ENCODE measurements around the gene GUF1.

Gene GUF1

GRCh38 chr4:44678094-44679041 lies at the start of gene GUF1:
Gene GUF1 (plus strand): TSS chr4:44678420. CDS start chr4:44678623, 203 bp downstream.
- DNase-seq, result peak; percentile 58 to 94 (median 80)

GRCh38 chr4:44629280-44629866 lies 48.8 kb upstream of the GUF1 start:
- DNase-seq, result peak in 10 of 56 donors; percentile 0 to 49 (median 6)

GRCh38 chr4:44632089-44632488 lies 46.1 kb upstream of the GUF1 start:
- no peak for DNase-seq

- no peak for DNase-seq
Observed at GRCh38 chr4:44632733-44633132, 45.5 kb upstream of the GUF1 start.

- DNase-seq, result no peak
Observed at GRCh38 chr4:44638091-44638490, 40.1 kb upstream of the GUF1 start.

- DNase-seq, result no peak
Observed at GRCh38 chr4:44646151-44646550, 32.1 kb upstream of the GUF1 start.

- DNase-seq, result no peak
Observed at GRCh38 chr4:44651425-44651824, 26.8 kb upstream of the GUF1 start, which contains the start of gene YIPF7. Gene YIPF7 (minus strand): TSS chr4:44651625. CDS start chr4:44650100, 1,525 bp downstream.

GRCh38 chr4:44652002-44652401 lies 26.2 kb upstream of the GUF1 start:
- DNase-seq, result no peak

GRCh38 chr4:44660396-44660795 lies 17.8 kb upstream of the GUF1 start:
- DNase-seq, result no peak

GRCh38 chr4:44661940-44662622 lies 16.1 kb upstream of the GUF1 start:
- DNase-seq, result no peak

GRCh38 chr4:44662623-44663005 lies 15.6 kb upstream of the GUF1 start:
- no peak for DNase-seq

GRCh38 chr4:44663539-44664263 lies 14.5 kb upstream of the GUF1 start:
- no peak for DNase-seq

- DNase-seq, result no peak
Observed at GRCh38 chr4:44668526-44668925, 9.7 kb upstream of the GUF1 start.

GRCh38 chr4:44670506-44671199 lies 7.6 kb upstream of the GUF1 start:
- DNase-seq, result no peak

- DNase-seq, result no peak
Observed at GRCh38 chr4:44671636-44672035, 6.6 kb upstream of the GUF1 start.

- no peak for DNase-seq
Observed at GRCh38 chr4:44674471-44674870, 3.7 kb upstream of the GUF1 start.

GRCh38 chr4:44675366-44675765 lies 2.9 kb upstream of the GUF1 start:
- no peak for DNase-seq

GRCh38 chr4:44679060-44679459 lies 840 bp downstream of the GUF1 start:
- DNase-seq, result no peak

- no peak for DNase-seq
Observed at GRCh38 chr4:44684648-44685047, 6.4 kb downstream of the GUF1 start.

- DNase-seq, result no peak
Observed at GRCh38 chr4:44700427-44700826, 22.2 kb downstream of the GUF1 start.

- DNase-seq, result no peak
Observed at GRCh38 chr4:44701037-44701436, 22.8 kb downstream of the GUF1 start.

Measured in amygdala (tissue), 56 donors.